Tongue (tissue), 2 donors: ENCODE data around the gene FOXF2. TPM values are rescaled to one million over a fixed set of nuclear protein-coding genes. Genes with fewer than 3 reads are reported as not detected.

Experiments
- small RNA-seq: library from RNA; depleted of rRNA; stranded (forward); fragments of <200 nt; gene quantifications from one replicate; pipeline ENCODE3, GENCODE V24; 2014; ENCODE audit warnings: low replicate concordance
- total RNA-seq: library from RNA; depleted of rRNA; stranded (reverse); fragments of >200 nt; gene quantifications from one replicate; pipeline ENCODE4 v1.2.3, GENCODE V29; 2014

The FOXF2 gene
- total RNA-seq, 1 donor from 2014 or later = 15.4 TPM

Small RNA genes lying within 50 kb of the gene (small RNA-seq; reads per million reads assigned to genes)
- gene MIR6720 = not detected

Other genes starting within 250 kb of the FOXF2 start
- 6.4 TPM for gene FOXQ1, start 77.5 kb upstream of the FOXF2 start, total RNA-seq
- gene FOXC1, start 220.3 kb downstream of the FOXF2 start, total RNA-seq = 9.1 TPM